HG02623 (cell line): ENCODE measurements around the gene NANOS1.

Experiments used
- ATAC-seq: cut with Tn5 transposase; IDR thresholded peaks from one replicate; pipeline ENCODE4 v1.9.1; 2021; ENCODE audit warnings: moderate library complexity; ENCODE audit not compliant: unreplicated experiment

The NANOS1 gene

GRCh38 chr10:119029613-119030420 is at the start of gene NANOS1:
TSS of gene NANOS1 (plus strand) at chr10:119029714. CDS start at chr10:119029802, 88 bp downstream.
- ATAC-seq, result peak; percentile 8

GRCh38 chr10:118980135-118980865 is 49.2 kb upstream of the NANOS1 start:
- no peak for ATAC-seq

- ATAC-seq, result no peak
Measured at GRCh38 chr10:118980870-118981269, 48.6 kb upstream of the NANOS1 start.

- ATAC-seq, result no peak
Measured at GRCh38 chr10:118981946-118982345, 47.6 kb upstream of the NANOS1 start.

- no peak for ATAC-seq
Measured at GRCh38 chr10:118982366-118982765, 47.1 kb upstream of the NANOS1 start.

- no peak for ATAC-seq
Measured at GRCh38 chr10:118983263-118983662, 46.3 kb upstream of the NANOS1 start.

- ATAC-seq, result no peak
Measured at GRCh38 chr10:118985576-118985975, 43.9 kb upstream of the NANOS1 start.

GRCh38 chr10:118986815-118987790 is 42.4 kb upstream of the NANOS1 start:
- peak; percentile 81 for ATAC-seq

- no peak for ATAC-seq
Measured at GRCh38 chr10:118990326-118990725, 39.2 kb upstream of the NANOS1 start.

GRCh38 chr10:118992496-118992895 is 37.0 kb upstream of the NANOS1 start:
- ATAC-seq, result no peak

GRCh38 chr10:118993214-118993613 is 36.3 kb upstream of the NANOS1 start:
- no peak for ATAC-seq

- no peak for ATAC-seq
Measured at GRCh38 chr10:118994321-118994720, 35.2 kb upstream of the NANOS1 start.

- ATAC-seq, result no peak
Measured at GRCh38 chr10:118995739-118996138, 33.8 kb upstream of the NANOS1 start.

- no peak for ATAC-seq
Measured at GRCh38 chr10:118997379-118997778, 32.1 kb upstream of the NANOS1 start.

- no peak for ATAC-seq
Measured at GRCh38 chr10:118998183-118998582, 31.3 kb upstream of the NANOS1 start.

GRCh38 chr10:119001717-119002500 is 27.6 kb upstream of the NANOS1 start:
- ATAC-seq, result no peak

- no peak for ATAC-seq
Measured at GRCh38 chr10:119003572-119004289, 25.8 kb upstream of the NANOS1 start.

- ATAC-seq, result no peak
Measured at GRCh38 chr10:119005362-119006043, 24.0 kb upstream of the NANOS1 start.
